ENCODE results near the gene TBC1D22A.

GRCh38 chr22:46835288-46835687 is 72.8 kb downstream of the TBC1D22A start:
- TF ChIP-seq CTCF (IDR thresholded peaks at IDR 0.05) = no peak
- no peak for TF ChIP-seq TAF1 (IDR thresholded peaks at IDR 0.05; ENCODE audit: borderline replicate concordance, low read depth, low read length)
- TF ChIP-seq YY1 (IDR thresholded peaks at IDR 0.05; ENCODE audit: low read depth) = no peak
- TF ChIP-seq POLR2AphosphoS5 (IDR thresholded peaks at IDR 0.05; ENCODE audit: low read depth, low read length) = no peak
- TF ChIP-seq TCF12 (IDR thresholded peaks at IDR 0.05) = no peak
- TF ChIP-seq, protein P1, sequence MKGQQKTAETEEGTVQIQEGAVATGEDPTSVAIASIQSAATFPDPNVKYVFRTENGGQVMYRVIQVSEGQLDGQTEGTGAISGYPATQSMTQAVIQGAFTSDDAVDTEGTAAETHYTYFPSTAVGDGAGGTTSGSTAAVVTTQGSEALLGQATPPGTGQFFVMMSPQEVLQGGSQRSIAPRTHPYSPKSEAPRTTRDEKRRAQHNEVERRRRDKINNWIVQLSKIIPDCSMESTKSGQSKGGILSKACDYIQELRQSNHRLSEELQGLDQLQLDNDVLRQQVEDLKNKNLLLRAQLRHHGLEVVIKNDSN (IDR thresholded peaks at IDR 0.05; ENCODE audit: borderline replicate concordance, low read depth) = no peak
- TF ChIP-seq, protein P2, sequence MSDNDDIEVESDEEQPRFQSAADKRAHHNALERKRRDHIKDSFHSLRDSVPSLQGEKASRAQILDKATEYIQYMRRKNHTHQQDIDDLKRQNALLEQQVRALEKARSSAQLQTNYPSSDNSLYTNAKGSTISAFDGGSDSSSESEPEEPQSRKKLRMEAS (IDR thresholded peaks at IDR 0.05; ENCODE audit: low read depth) = no peak
